IMR-90 (cell line): Measurements from ENCODE around the gene SMARCC2.

Source experiments
- CEBPB ChIP-seq: IDR thresholded peaks from 2 replicates; pipeline ENCODE4 v1.6.1; 2012; ENCODE audit warnings: low read depth, low read length, improper control_type of control experiment
- POLR2A ChIP-seq: IDR thresholded peaks from 2 replicates; pipeline ENCODE4 v1.6.1; 2012; ENCODE audit warnings: mild to moderate bottlenecking, low read depth, low read length
- SMC3 ChIP-seq: fragments of 150-350 bp; IDR thresholded peaks from 2 replicates; pipeline ENCODE4 v1.6.1; 2016; ENCODE audit warnings: low read depth, mild to moderate bottlenecking, antibody characterized with exemption, low read length, moderate library complexity

GRCh38 chr12:56128670-56129205 lies 60.5 kb downstream of the SMARCC2 start:
- no peak for TF ChIP-seq CEBPB
- no peak for TF ChIP-seq SMC3
- TF ChIP-seq POLR2A = no peak
